Left renal pelvis (tissue), 4 donors: Measurements from ENCODE around the gene WWP2. TPM values are rescaled to one million over a fixed set of nuclear protein-coding genes. Genes with fewer than 3 reads are reported as not detected.
A peak's percentile ranks its signal among the peaks of the same experiment; 100 is the strongest.
"Not testable (repeated sequence)": the region's sequence is repeated elsewhere in the genome, so short reads cannot be mapped to it uniquely, and the experiment has no call there.

Source experiments
- DNase-seq, 4 donors: peaks; one replicate each; pipeline ENCODE4 v3.0.0-alpha.2; 2013; ENCODE audit warnings: low read depth in 4 of 4, low spot score in 3 of 4
- polyA plus RNA-seq, 4 donors: library from polyadenylated mRNA; unstranded; fragments of 120-200 nt; gene quantifications; one replicate each; pipeline ENCODE4 v1.2.1, GENCODE V29; 2013; ENCODE audit not compliant: insufficient read length in 4 of 4

WWP2 gene
- polyA plus RNA-seq = 10 to 100 TPM; 29.9 to 50.5 (median 40.8) TPM

GRCh38 chr16:69761983-69762813, at the start of gene WWP2:
TSS of gene WWP2 (plus strand) at chr16:69762332. CDS start at chr16:69787011, 24,679 bp downstream.
- DNase-seq = peak; percentile 53 to 74 (median 64)

- DNase-seq = no peak
Observed at GRCh38 chr16:69712914-69713581, 49.1 kb upstream of the WWP2 start.

GRCh38 chr16:69717066-69717465, 45.1 kb upstream of the WWP2 start:
- no peak for DNase-seq

- DNase-seq = no peak
Observed at GRCh38 chr16:69718111-69718764, 43.9 kb upstream of the WWP2 start.

- DNase-seq = no peak
Observed at GRCh38 chr16:69720822-69721430, 41.2 kb upstream of the WWP2 start.

GRCh38 chr16:69721441-69721957, 40.6 kb upstream of the WWP2 start:
- no peak for DNase-seq

GRCh38 chr16:69724414-69724873, 37.7 kb upstream of the WWP2 start:
- DNase-seq = no peak

- no peak for DNase-seq
Observed at GRCh38 chr16:69724981-69725479, 37.1 kb upstream of the WWP2 start.

GRCh38 chr16:69725480-69726312, 36.4 kb upstream of the WWP2 start:
- DNase-seq = no peak

GRCh38 chr16:69726313-69727060, 35.6 kb upstream of the WWP2 start, which contains the start of gene NQO1:
TSS of gene NQO1 (minus strand) at chr16:69726560. CDS start at chr16:69726439, 121 bp downstream.
- DNase-seq = peak; percentile 62 to 73 (median 68)

GRCh38 chr16:69727916-69728270, 34.2 kb upstream of the WWP2 start:
- DNase-seq = no peak

- not testable (repeated sequence) for DNase-seq
Observed at GRCh38 chr16:69729030-69729429, 33.1 kb upstream of the WWP2 start.

- not testable (repeated sequence) for DNase-seq
Observed at GRCh38 chr16:69731280-69731679, 30.9 kb upstream of the WWP2 start.

GRCh38 chr16:69732101-69732500, 30.0 kb upstream of the WWP2 start:
- no peak for DNase-seq

- no peak for DNase-seq
Observed at GRCh38 chr16:69741519-69741918, 20.6 kb upstream of the WWP2 start.

- DNase-seq = peak in 3 of 4 donors; percentile 35 to 54 (median 38)
Observed at GRCh38 chr16:69741951-69742904, 19.9 kb upstream of the WWP2 start.

- DNase-seq = no peak
Observed at GRCh38 chr16:69744363-69745231, 17.5 kb upstream of the WWP2 start.
